Fibroblast of the aortic adventitia (primary cell): ENCODE results near the gene GRK6. TPM values are rescaled to one million over a fixed set of nuclear protein-coding genes. Genes with fewer than 3 reads are reported as not detected.

Experiments
- DNase-seq: peaks from one replicate; pipeline ENCODE4 v3.0.0-alpha.2; 2010; ENCODE audit warnings: low read depth
- H3K4me3 ChIP-seq: 2 replicates; pipeline ENCODE4 v1.5.1; 2011; ENCODE audit warnings: low read depth, mild to moderate bottlenecking, control low read depth, low read length, moderate library complexity
- total RNA-seq: library from RNA; depleted of rRNA; stranded (reverse); fragments of >200 nt; gene quantifications from 2 replicates; pipeline ENCODE4 v1.2.3, GENCODE V29; 2012; ENCODE audit warnings: low replicate concordance
- TF ChIP-seq, protein P1 (sequence below): IDR thresholded peaks from 2 replicates; pipeline ENCODE4 v1.5.1; 2011; ENCODE audit warnings: mild to moderate bottlenecking, low read length, control low read depth, inconsistent platforms; ENCODE audit not compliant: insufficient read depth

The GRK6 gene
- total RNA-seq, 1 donor = 15.7 TPM

DNA sequence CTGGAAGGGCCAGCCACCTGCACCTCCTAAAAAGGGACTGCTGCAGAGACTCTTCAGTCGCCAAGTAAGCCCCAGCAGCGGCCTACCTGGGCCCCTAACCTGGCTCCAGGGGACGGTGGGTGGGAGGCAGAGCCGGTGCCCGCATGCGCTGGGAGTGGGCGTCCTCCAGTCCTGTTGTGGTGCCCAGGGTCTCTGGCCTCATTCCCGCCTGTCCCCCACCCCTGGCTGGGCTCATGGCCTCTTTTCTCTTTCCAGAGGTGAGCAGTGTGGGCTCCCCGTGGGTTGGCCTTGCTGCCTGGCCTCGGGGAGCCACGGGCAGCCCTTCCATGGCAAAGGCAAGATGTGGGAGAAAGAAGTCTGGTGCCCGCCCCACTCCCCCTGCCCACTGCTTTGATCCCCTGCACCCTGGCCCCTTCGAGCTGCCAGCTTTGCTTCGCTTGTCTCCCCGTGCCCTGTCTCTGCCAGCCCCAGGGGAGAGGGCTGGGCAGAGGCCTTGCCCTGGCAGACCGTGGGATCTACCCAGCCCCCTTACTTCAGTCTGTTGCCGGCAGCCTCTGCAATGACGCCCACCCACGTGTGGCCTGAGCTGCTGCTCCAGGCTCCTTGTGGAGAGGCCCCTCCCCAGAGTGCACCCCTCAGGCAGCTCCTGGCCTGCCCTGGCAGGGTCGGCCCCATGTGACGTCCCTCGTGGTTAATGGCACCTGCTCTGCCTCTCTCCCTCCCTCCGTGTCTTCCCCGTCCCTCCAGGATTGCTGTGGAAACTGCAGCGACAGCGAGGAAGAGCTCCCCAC, 14.7 kb downstream of the GRK6 start:
- no peak overlapping the region for H3K4me3 ChIP-seq
- no peak for DNase-seq
- TF ChIP-seq, protein P1, sequence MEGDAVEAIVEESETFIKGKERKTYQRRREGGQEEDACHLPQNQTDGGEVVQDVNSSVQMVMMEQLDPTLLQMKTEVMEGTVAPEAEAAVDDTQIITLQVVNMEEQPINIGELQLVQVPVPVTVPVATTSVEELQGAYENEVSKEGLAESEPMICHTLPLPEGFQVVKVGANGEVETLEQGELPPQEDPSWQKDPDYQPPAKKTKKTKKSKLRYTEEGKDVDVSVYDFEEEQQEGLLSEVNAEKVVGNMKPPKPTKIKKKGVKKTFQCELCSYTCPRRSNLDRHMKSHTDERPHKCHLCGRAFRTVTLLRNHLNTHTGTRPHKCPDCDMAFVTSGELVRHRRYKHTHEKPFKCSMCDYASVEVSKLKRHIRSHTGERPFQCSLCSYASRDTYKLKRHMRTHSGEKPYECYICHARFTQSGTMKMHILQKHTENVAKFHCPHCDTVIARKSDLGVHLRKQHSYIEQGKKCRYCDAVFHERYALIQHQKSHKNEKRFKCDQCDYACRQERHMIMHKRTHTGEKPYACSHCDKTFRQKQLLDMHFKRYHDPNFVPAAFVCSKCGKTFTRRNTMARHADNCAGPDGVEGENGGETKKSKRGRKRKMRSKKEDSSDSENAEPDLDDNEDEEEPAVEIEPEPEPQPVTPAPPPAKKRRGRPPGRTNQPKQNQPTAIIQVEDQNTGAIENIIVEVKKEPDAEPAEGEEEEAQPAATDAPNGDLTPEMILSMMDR = no peak

DNA sequence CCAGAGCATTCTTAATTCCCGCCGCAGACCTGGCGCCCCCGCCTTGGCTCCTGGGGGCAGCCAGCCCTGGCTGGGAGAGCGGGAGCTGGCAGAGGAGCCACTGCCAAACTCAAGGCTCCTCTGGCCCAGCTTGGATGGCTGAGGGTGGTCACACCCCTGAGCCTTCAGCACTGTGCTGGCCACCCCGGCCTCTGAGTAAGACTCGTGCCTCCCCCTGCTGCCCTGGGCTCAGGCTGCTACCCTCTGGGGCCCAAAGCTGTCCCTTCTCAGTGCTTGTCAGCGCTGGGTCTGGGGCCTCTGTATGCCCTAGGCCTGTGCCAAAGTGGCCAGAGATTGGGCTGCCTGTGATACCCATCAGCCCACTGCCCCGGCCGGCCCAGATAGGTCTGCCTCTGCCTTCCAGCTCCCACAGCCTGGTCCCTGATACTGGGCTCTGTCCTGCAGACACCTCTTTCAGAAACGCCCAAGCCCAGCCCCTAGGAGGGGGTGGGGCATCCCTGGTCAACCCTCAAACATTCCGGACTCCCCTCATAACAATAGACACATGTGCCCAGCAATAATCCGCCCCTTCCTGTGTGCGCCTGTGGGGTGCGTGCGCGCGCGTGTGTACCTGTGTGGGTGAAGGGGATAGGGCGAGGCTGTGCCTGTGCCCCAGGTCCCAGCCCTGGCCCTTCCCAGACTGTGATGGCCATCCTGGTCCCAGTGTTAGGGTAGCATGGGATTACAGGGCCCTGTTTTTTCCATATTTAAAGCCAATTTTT, 15.8 kb downstream of the GRK6 start:
- no peak overlapping the region for H3K4me3 ChIP-seq
- no peak for DNase-seq
- TF ChIP-seq, protein P1 = no peak

DNA sequence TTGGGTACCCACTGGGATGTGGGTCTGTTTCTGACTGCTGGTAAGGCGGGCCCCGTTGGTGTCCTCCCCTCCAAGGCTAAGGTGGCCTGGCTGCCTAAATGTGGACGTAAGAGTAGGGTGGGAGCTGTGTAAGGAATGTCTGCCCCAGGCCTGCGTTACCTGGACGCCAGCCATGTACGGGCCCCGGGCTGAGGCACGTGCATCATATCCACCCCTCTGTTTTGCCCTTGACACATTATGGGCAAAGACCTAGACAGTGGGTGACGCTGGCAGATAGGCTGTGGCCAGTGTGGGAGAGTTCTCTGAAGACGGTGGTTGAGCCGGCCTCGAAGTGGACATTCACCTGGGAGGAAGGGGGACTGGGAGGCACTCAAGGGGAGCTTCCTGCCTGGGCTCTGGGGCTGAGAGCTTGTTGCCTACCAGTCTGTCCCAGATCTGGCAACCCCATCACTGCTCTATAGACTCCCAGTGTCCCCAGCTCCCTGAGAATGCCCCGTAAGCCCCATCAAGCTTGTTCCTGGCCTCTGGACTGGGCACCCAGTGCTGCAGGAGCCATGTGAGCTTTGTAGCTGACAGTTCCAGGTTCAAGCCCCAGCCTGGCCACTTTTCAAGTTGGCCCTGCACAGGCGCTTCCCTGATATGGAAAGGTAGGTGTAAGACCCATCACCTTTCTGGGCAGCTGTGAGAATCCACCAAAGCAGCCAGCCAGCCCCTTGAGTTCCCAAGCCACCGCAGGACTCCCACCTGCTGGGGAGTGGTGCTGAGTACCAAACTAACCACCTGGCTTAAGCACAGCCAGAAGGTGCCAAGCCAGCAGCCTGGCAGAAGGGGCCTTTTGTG, 16.9 kb downstream of the GRK6 start:
- TF ChIP-seq, protein P1 = no peak
- DNase-seq = no peak
- H3K4me3 ChIP-seq = no peak overlapping the region

DNA sequence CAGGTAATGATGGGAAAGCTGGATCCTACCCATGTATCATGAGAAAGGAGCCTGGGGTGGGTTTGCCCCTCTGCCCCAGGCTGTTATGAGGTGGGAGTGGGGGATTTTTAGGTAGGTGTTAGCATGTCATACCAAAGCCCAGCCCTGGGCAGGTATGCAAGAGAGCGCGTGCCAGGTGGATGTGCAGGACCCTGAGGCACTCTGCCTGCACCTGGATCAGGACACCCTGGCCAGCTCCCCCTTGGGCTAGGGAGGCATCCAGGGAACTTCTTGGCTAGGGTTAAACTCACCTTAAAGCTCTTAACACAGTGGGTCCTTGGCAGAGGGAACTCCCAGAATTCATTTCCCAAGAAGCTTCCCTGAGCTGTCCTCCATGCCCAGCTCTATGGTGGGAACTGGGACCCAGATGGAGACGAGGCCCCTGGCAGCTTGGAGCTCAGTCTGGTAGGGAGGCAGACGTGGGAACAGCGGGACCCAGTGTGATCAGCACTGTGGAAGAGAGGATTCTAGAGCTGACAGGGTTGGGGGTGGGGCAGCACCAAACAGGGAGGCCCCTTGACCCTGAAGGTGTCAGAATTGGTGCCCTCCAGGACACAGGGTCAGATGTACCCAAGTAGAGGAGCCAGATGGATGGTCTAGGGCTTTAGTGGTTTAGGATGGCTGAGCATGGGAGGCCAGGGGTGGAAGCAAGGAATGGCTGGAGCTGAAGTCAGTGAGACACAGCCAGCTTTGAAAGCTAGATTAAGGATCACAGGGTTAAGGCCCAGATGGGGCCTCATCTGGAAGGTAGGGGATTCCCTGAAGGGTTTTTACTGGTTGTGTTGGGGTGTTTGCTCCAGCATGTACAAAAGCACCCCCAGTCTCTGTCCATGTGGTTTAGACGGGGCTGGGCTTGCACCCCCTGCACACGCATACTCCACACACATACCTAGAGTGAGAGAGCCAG, 17.9 kb downstream of the GRK6 start:
- TF ChIP-seq, protein P1 = no peak
- DNase-seq = no peak

DNA sequence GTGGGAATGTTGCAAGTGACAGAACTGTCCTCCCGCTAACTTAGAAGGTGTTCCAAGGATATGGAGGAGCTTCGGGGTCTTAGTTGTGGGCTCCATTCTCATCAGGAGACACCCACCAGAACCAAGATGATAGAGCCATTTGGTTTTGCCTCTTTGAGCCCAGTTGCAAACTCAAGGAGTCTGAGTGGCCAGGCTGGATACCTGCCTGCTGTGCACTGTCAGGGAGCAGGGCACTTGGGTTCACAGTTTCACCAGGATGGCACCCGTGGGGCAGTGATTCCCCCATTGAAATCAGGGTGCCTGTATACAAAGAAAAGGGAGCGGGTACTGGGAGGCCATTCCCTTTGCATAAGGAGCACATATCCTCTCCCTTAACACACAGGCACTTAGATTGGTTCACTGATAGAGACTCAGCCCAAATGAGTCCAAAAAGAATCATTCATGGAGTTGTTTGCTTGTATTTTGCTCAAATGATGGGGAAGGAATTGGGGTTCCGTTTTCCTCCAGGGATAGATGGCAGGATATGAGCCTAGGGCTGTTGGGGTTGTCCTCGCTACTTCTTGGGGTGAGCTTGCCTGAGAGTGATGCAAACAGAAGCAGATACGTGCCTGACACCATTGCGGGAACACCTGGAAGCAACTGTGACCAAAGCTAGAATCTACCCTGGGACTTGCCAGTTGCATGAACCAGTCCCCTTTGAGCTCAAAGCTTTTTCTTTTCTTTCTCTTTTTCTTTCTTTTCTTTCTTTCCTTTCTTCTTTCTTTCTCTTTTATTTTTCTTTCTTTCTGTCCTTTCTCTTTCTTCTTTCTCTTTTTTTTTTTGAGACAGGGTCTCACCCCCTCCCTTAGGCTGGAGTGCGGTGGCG, 18.8 kb downstream of the GRK6 start:
- no peak overlapping the region for H3K4me3 ChIP-seq
- TF ChIP-seq, protein P1 = no peak
- no peak for DNase-seq

More for the DNA sequence above, 17.9 kb downstream of the GRK6 start:
- no peak overlapping the region for H3K4me3 ChIP-seq
